Right cardiac atrium (tissue), 5 donors: ENCODE results near the gene SMIM38. TPM values are rescaled to one million over a fixed set of nuclear protein-coding genes. Genes with fewer than 3 reads are reported as not detected.

Source experiments
- ATAC-seq, 2 donors: fragments of 200-7000 bp; cut with Tn5 transposase; one replicate each; pipeline versions ENCODE4 v1.8.0 to v1.9.1; 2020; ENCODE audit warnings: moderate library complexity in 2 of 2, mild to moderate bottlenecking in 1 of 2
- DNase-seq, 3 donors: peaks; one replicate each; pipeline ENCODE4 v3.0.0-alpha.2; 2020
- H3K27ac ChIP-seq: one replicate; pipeline ENCODE4 v1.5.1; 2013; ENCODE audit warnings: mild to moderate bottlenecking, low read length, control low read depth, moderate library complexity
- H3K27me3 ChIP-seq: one replicate; pipeline ENCODE4 v1.6.1; 2013; ENCODE audit not compliant: control insufficient read depth, insufficient read depth
- H3K4me1 ChIP-seq: one replicate; pipeline ENCODE4 v1.6.1; 2013; ENCODE audit warnings: low read length; ENCODE audit not compliant: control insufficient read depth, insufficient read depth
- H3K4me3 ChIP-seq: one replicate; pipeline ENCODE4 v1.5.1; 2013; ENCODE audit warnings: low read length, control low read depth
- H3K9me3 ChIP-seq: one replicate; pipeline ENCODE4 v1.6.1; 2013; ENCODE audit warnings: low read length; ENCODE audit not compliant: control insufficient read depth
- WGBS: extraction: QIAGEN DNeasy Blood & Tissue Kit; methylation state at CpG from one replicate; pipeline ENCODE4 v1.1.7; 2013; 5-methylcytosine and 5-hydroxymethylcytosine counted together
- intact Hi-C, 4 donors: fragments of 100-400 bp; cut with DNase I; formaldehyde crosslinking; loops; one replicate each; pipeline versions ENCODE4 v1.11.0 to v1.14.0; 2022 to 2023
- long read RNA-seq, 4 donors: library from polyadenylated mRNA; unstranded; transcript quantifications; one replicate each; pipeline ENCODE4 v2.0.0, GENCODE V29; 2020 to 2021
- polyA plus RNA-seq: library from polyadenylated mRNA; stranded (reverse); fragments of 200-250 nt; gene quantifications from one replicate; pipeline ENCODE4 v1.2.3, GENCODE V29; 2013
- total RNA-seq, 4 donors: library from RNA; stranded (reverse); fragmentation: NEBNext Ultra II Directional; extraction: Animal tissue kit (Norgen Biotek cat#: 25700); gene quantifications; one replicate each; pipeline ENCODE4 v1.2.1, GENCODE V29; 2021
- donor health status: healthy with polysubstance abuse.
- donor health status: DM: no; HTN: yes; CAD: no.
- donor health status: DM: no; HTN: no; CAD: no.
- donor health status: DM: no; HTN: yes; CAD: no; lungs with severe emphysema.
- donor health status: DM: yes; HTN: yes; CAD: no.

Gene SMIM38
- total RNA-seq = under 1 TPM in 3 of 4 donors, not detected in 1; 0.17 to 0.56 (median 0.25) TPM
- polyA plus RNA-seq = 0.07 TPM
- long read RNA-seq, donor 1 = 0 reads
- long read RNA-seq, donor 2 = 0 reads
- long read RNA-seq, donor 3 = 0 reads
- long read RNA-seq, donor 4 = 0 reads

- H3K4me1 ChIP-seq = peaks cover 8% of the 10 kb centered on the region
- no peaks in the 10 kb centered on the region for H3K27me3 ChIP-seq
- no peak within 1 kb of the TSS for H3K4me3 ChIP-seq
- H3K27ac ChIP-seq = no peak within 1 kb of the TSS
- DNase-seq = peak in 1 of 3 donors; percentile 43
- intact Hi-C loops = no loop called here
- H3K9me3 ChIP-seq = no peaks in the 10 kb centered on the region
- 59% methylated on average over 32 of the region's 32 CpGs for WGBS
- no peak for ATAC-seq
Measured at GRCh38 chr11:69155302-69156234, at the start of gene SMIM38. Gene SMIM38 (plus strand): TSS chr11:69155935. CDS start chr11:69157847, 1,912 bp downstream.

DNA sequence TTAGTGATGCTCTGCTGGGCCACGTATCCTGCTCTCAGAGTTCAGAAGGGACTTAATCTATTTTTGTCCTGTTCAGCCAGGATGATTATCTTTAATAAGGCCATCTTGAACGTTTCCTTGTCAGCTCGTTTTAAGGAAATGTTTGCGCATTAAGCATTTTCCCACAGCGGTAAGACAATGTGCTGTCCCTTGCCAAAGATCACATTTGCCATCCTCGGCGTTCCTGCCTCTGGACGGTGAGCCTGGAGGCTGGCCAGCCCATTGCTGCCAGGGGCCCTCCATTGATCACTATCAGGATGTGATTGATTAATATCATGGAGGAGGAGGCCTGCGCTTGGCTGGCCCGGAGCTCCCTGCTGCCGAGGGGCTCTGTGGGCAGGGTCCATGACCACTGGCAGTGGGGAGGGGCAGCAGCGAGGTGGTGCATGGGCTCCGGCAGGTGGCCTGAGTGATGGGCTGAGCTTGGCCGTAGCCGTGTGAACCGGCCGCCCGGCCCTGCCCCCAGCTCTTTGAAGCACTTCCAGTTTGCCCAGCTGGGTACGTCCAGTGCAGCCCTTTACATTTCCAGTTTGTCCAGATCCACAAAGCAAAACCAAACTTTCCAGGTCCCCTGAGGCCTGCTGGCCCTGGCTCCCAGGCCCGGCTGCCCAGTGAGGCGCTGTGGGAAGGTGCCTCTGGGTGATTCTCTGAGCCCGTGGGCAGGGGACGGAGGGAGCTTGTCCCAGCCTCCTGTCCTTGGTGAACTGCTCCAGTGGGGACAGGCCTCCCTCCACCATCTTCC, 49.5 kb upstream of the SMIM38 start:
- ATAC-seq (no peak), DNase-seq (peak in 2 of 3 donors; percentile 16 to 59)
- Histone ChIP-seq H3K27ac (no peak overlapping the region), H3K27me3 (no peaks in the 10 kb centered on the region), H3K4me1 (no peaks in the 10 kb centered on the region), H3K9me3 (no peaks in the 10 kb centered on the region), H3K4me3 (no peak overlapping the region)
- intact Hi-C loops = no loop called here
- WGBS = 57% methylated on average over 23 of the region's 23 CpGs

GRCh38 chr11:69107413-69107812, 48.3 kb upstream of the SMIM38 start:
- Histone ChIP-seq H3K4me3 (no peak overlapping the region), H3K4me1 (no peaks in the 10 kb centered on the region), H3K9me3 (no peaks in the 10 kb centered on the region), H3K27me3 (no peaks in the 10 kb centered on the region), H3K27ac (no peak overlapping the region)
- peak in 1 of 3 donors; percentile 2 for DNase-seq
- no peak for ATAC-seq
- intact Hi-C loops = no loop called here

- Histone ChIP-seq H3K4me3 (no peak overlapping the region), H3K27me3 (no peaks in the 10 kb centered on the region), H3K27ac (no peak overlapping the region), H3K4me1 (no peaks in the 10 kb centered on the region), H3K9me3 (no peaks in the 10 kb centered on the region)
- DNase-seq = peak in 1 of 3 donors; percentile 3
- WGBS = 98% methylated on average over 7 of the region's 7 CpGs
- no peak for ATAC-seq
- intact Hi-C loops = no loop called here
Measured at GRCh38 chr11:69108030-69108429, 47.7 kb upstream of the SMIM38 start.

GRCh38 chr11:69108559-69108958, 47.2 kb upstream of the SMIM38 start:
- Histone ChIP-seq H3K27me3 (no peaks in the 10 kb centered on the region), H3K27ac (no peak overlapping the region), H3K9me3 (no peaks in the 10 kb centered on the region), H3K4me3 (no peak overlapping the region), H3K4me1 (no peaks in the 10 kb centered on the region)
- ATAC-seq (no peak), DNase-seq (no peak)
- 98% methylated on average over 5 of the region's 5 CpGs for WGBS
- intact Hi-C loops = no loop called here

GRCh38 chr11:69109101-69109500, 46.6 kb upstream of the SMIM38 start:
- Histone ChIP-seq H3K4me1 (no peaks in the 10 kb centered on the region), H3K9me3 (no peaks in the 10 kb centered on the region), H3K4me3 (no peak overlapping the region), H3K27me3 (no peaks in the 10 kb centered on the region), H3K27ac (no peak overlapping the region)
- no peak for ATAC-seq
- WGBS = 95% methylated on average over 2 of the region's 2 CpGs
- DNase-seq = peak in 1 of 3 donors; percentile 2
- intact Hi-C loops = no loop called here

DNA sequence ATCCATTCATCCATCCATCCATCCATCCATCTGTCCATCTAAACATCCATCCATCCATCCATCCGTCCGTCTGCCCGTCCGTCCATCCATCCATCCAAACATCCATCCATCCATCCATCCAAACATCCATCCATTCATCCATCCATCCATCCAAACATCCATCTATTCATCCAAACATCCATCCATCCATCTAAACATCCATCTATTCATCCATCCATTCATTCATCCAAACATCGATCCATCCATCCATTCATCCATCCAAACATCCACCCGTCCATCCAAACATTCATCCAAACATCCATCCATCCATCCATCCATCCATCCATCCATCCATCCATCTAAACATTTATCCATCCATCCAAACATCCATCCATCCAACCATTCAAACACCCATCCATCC, 45.3 kb upstream of the SMIM38 start:
- intact Hi-C loops = loop anchor here in 1 of 4 donors (10.0 kb wide), 1 partner anchor 174 kb away; no protein-coding TSS in a partner anchor
- H3K9me3 ChIP-seq = no peaks in the 10 kb centered on the region
- no peaks in the 10 kb centered on the region for H3K27me3 ChIP-seq
- WGBS = 96% methylated on average over 6 of the region's 6 CpGs
- no peak overlapping the region for H3K4me3 ChIP-seq
- H3K27ac ChIP-seq = no peak overlapping the region
- DNase-seq (no peak), ATAC-seq (no peak)
- H3K4me1 ChIP-seq = no peaks in the 10 kb centered on the region

- Histone ChIP-seq H3K4me1 (no peaks in the 10 kb centered on the region), H3K27me3 (no peaks in the 10 kb centered on the region), H3K9me3 (no peaks in the 10 kb centered on the region), H3K4me3 (no peak overlapping the region), H3K27ac (no peak overlapping the region)
- intact Hi-C loops = loop anchor here in 1 of 4 donors (10.0 kb wide), 1 partner anchor 173 kb away; no protein-coding TSS in a partner anchor
- ATAC-seq = no peak
- DNase-seq = peak in 1 of 3 donors; percentile 7
- 87% methylated on average over 20 of the region's 20 CpGs for WGBS
Measured at GRCh38 chr11:69111624-69112542, 43.9 kb upstream of the SMIM38 start.

DNA sequence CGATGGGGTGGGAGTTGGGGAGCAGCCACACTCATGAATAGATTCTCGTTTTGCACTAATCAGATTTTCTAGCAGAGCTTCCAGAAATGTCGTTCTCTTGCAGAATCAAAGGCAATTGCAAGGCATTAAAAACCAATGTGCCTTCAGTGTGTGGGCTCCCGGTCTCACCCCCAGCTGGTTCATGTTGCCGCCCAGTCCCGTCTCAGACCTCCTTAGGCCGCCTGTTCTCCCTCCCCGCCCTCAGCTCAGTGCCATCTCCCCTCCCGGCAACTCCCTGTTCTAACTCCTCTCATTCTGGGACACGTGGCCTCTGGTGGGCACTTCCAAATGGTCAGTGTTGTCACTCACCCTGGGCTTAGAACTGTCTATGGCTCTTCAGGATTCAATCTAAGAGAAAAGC, 42.5 kb upstream of the SMIM38 start:
- Histone ChIP-seq H3K27me3 (no peaks in the 10 kb centered on the region), H3K9me3 (no peaks in the 10 kb centered on the region), H3K4me3 (no peak overlapping the region), H3K4me1 (no peaks in the 10 kb centered on the region), H3K27ac (no peak overlapping the region)
- intact Hi-C loops = loop anchor here in 1 of 4 donors (10.0 kb wide), 1 partner anchor 172 kb away; no protein-coding TSS in a partner anchor
- 89% methylated on average over 10 of the region's 10 CpGs for WGBS
- DNase-seq (peak in 1 of 3 donors; percentile 3), ATAC-seq (no peak)
